GM10847 (cell line): ENCODE measurements around the gene TMC3.

Source experiments
- POLR2A ChIP-seq: IDR thresholded peaks from 2 replicates; pipeline ENCODE4 v1.6.1; 2011; ENCODE audit not compliant: insufficient read length; ENCODE audit errors: extremely low read depth

TMC3 gene

DNA sequence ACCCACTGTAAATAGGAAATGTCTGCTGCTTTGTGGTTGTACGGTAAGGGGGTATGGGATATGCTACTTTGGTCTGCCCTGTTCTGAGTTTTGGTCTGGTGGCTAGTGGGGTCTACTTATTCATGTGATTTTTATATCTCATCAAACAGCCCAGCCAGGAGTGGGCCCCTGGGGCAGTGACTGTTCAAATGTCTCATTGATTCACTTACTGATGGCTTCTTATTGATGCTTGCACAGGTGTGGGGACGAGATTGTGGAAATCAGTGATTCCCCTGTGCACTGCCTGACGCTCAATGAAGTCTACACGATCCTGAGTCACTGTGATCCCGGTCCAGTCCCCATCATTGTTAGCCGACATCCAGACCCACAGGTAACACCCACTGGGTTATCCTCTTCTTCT, 88.6 kb downstream of the TMC3 start:
- no peak for TF ChIP-seq POLR2A

DNA sequence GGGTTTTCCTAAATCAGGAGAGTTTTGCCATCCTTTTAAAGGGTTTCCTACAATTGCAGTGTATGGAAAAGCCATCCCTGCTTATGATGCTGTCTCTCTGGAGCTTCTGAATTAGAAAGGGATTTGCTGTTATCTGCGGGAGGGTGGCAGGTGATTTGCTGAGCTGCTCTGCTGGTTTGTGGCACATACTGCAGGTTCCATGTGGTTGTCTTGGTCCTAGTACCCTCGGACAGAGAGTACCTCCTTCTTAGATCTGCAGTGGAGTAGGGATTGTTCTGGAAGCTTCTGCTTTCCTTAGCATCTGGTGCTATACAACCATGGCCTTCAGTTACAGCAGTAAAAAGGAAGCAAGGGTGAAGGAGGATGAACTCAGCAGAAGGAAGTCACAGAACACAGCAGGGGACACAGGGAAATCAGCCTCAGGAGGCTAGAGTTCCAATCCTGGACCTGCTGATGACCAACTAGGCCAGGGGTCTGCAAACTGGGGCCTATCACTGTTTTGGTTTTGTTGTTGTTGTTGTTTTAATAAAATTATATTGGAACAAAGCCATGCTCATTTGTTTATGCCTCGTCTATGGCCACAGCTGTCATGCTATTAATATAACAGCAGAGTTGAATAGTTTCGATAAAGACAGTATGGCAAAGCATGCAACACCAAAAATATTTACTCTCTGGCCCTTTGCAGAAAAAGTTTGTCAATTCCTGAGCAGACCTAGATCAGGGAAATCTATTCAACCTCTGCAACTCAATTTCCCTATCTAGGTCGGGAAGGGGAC, 89.6 kb downstream of the TMC3 start:
- no peak for TF ChIP-seq POLR2A

GRCh38 chr15:81282911-81283310, 91.1 kb downstream of the TMC3 start:
- no peak for TF ChIP-seq POLR2A

- no peak for TF ChIP-seq POLR2A
These were observed 91.5 kb downstream of the TMC3 start for GRCh38 chr15:81282606-81282895.

DNA sequence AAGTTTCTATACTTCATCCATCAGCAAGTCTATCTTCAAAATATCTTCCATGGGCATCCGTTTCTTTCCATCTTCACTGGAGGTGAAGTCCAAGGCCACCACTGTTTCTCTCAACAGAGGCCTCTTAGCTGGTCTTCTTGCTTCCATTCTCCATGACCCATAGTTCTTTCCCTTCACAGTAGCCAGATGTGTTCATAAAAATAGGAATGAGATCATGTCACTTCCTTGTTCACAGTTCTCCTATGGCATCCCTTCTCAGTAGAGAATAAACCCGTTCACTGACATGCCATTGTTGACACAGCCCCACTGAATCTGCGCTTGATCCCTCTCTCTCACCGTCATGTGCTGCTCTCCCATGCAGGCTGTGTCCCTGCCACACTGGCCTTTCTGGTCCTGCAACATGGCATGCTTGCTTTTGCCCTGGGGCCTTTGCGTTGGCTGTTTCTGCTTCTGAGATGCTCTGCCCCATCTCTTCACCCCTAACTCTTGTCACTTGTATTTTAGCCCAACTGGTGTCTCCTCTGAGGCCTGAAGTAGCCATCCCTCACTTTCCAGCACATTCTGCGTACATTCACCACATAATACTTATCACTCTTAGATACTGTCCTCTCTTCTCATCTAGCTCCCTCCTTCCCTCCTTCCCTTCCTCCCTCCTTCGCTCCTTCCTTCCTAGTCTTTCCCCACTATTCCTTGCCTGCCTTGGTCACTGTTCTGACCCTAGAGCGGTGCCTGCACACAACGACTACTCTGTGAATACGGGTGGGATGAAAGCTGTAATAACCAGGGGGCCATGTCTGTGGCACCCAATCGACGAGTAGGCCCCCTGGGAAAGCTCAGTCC, 92.0 kb downstream of the TMC3 start:
- TF ChIP-seq POLR2A: no peak

GRCh38 chr15:81281456-81281735, 92.6 kb downstream of the TMC3 start:
- no peak for TF ChIP-seq POLR2A
